H1 (cell line): Measurements from ENCODE around the gene SRSF1. TPM values are rescaled to one million over a fixed set of nuclear protein-coding genes. Genes with fewer than 3 reads are reported as not detected.

Experiments
- CHD7 ChIP-seq: fragments of 300-600 bp; sonication (generic); IDR thresholded peaks from 2 replicates; pipeline ENCODE4 v1.7.1; 2012; ENCODE audit warnings: low read length, moderate library complexity, mild to moderate bottlenecking, inconsistent platforms; ENCODE audit not compliant: insufficient replicate concordance
- CTBP2 ChIP-seq: IDR thresholded peaks from 2 replicates; pipeline ENCODE4 v1.7.0; 2011; ENCODE audit warnings: borderline replicate concordance, mild to moderate bottlenecking, moderate library complexity, mixed read lengths, low read length; ENCODE audit not compliant: insufficient read depth, insufficient read length
- HDAC2 ChIP-seq, 2 experiments: fragments of 300-600 bp in 1 of 2; sonication (generic) in 1 of 2; IDR thresholded peaks; 2 replicates each; pipeline ENCODE4 v1.6.1; 2011 to 2012; ENCODE audit warnings: low read depth in 2 of 2, low read length in 2 of 2, mild to moderate bottlenecking in 2 of 2, moderate library complexity in 2 of 2, borderline replicate concordance in 1 of 2, inconsistent platforms in 1 of 2
- KDM4A ChIP-seq: IDR thresholded peaks from one replicate; pipeline ENCODE4 v1.7.1; 2012; ENCODE audit warnings: low read depth, mild to moderate bottlenecking, moderate library complexity, low read length, inconsistent platforms; ENCODE audit not compliant: severe bottlenecking
- RFX5 ChIP-seq: IDR thresholded peaks from 2 replicates; pipeline ENCODE4 v1.6.1; 2011; ENCODE audit warnings: low read depth, low read length, improper control_type of control experiment, borderline replicate concordance
- SIX5 ChIP-seq: IDR thresholded peaks from 2 replicates; pipeline ENCODE4 v1.6.1; 2011; ENCODE audit warnings: mild to moderate bottlenecking, low read depth, low read length
- SRF ChIP-seq: IDR thresholded peaks from 2 replicates; pipeline ENCODE4 v1.6.1; 2011; ENCODE audit warnings: mild to moderate bottlenecking, low read depth, low read length, moderate library complexity
- TCF12 ChIP-seq: IDR thresholded peaks from 2 replicates; pipeline ENCODE4 v1.6.1; 2011; ENCODE audit warnings: low read depth, mild to moderate bottlenecking, low read length
- ZNF274 ChIP-seq: IDR thresholded peaks from 2 replicates; pipeline ENCODE4 v1.7.0; 2012; ENCODE audit warnings: low read length, borderline replicate concordance; ENCODE audit errors: extremely low read depth
- polyA plus RNA-seq, 7 experiments: library from polyadenylated mRNA; depleted of rRNA in 3 of 7; stranded (reverse) in 5 of 7; unstranded in 2 of 7; fragments of >200 nt in 5 of 7; fragments of 200-250 nt in 2 of 7; gene quantifications; 1 replicate in 5 of 7; 2 replicates in 1 of 7; 4 replicates in 1 of 7; pipeline versions ENCODE4 v1.2.1 to v1.2.3, GENCODE V29; 2011 to 2013; ENCODE audit warnings: missing spikeins in 2 of 7, mixed read lengths in 2 of 7
- total RNA-seq: library from RNA; stranded (reverse); fragmentation: NEBNext Ultra II Directional; extraction: Animal tissue kit (Norgen Biotek cat#: 25700); gene quantifications from 2 replicates; pipeline ENCODE4 v1.2.1, GENCODE V29; 2021

Gene SRSF1
- total and polyA plus RNA-seq, 2 of the 8 experiments (the other 6 are each of a cell fraction or from before 2014, with no cell fraction given), result 149 to 429 TPM

- TF ChIP-seq TCF12 (no peak), CHD7 (no peak), RFX5 (no peak), SIX5 (no peak), ZNF274 (no peak), CTBP2 (no peak), SRF (no peak), KDM4A (peak; percentile 40), HDAC2 (IDR thresholded peaks at IDR 0.05; ENCODE audit: borderline replicate concordance in 1 of 2, low read depth in 2 of 2, low read length in 2 of 2) (peak; percentile 49 to 75; a peak in 2 of 4 replicates)
These were observed at the start of gene SRSF1 (continued) for GRCh38 chr17:58006924-58007780.
